Posterior cingulate gyrus (tissue), 11 donors: ENCODE results near the gene ZFP62.
A peak's percentile ranks its signal among the peaks of the same experiment; 100 is the strongest.
"Not testable (repeated sequence)": the region's sequence is repeated elsewhere in the genome, so short reads cannot be mapped to it uniquely, and the experiment has no call there.

ENCODE experiments used
- DNase-seq, 10 donors: peaks; one replicate each; pipeline versions ENCODE4 v3.0.0 to v3.0.0-alpha.2; 2020 to 2021; ENCODE audit warnings: mixed read lengths in 3 of 10
- intact Hi-C: fragments of 100-400 bp; cut with DNase I; formaldehyde crosslinking; loops from one replicate; pipeline ENCODE4 v1.15.1; 2023

The ZFP62 gene

GRCh38 chr5:180860887-180861822, at the start of gene ZFP62:
TSS of gene ZFP62 (minus strand) at chr5:180861276. CDS start at chr5:180861219, 57 bp downstream.
- peak; percentile 76 to 98 (median 86) for DNase-seq
- intact Hi-C loops: loop anchor here (5.0 to 10.0 kb wide), 3 partner anchors 49 to 361 kb away; partner anchors contain the start of gene TRIM41

- no peak for DNase-seq
- intact Hi-C loops: no loop called here
Observed at GRCh38 chr5:180910735-180911134, 49.7 kb upstream of the ZFP62 start.

- intact Hi-C loops: no loop called here
- no peak for DNase-seq
Observed at GRCh38 chr5:180910182-180910581, 49.1 kb upstream of the ZFP62 start.

GRCh38 chr5:180909782-180910181, 48.7 kb upstream of the ZFP62 start:
- intact Hi-C loops: no loop called here
- DNase-seq: no peak

- intact Hi-C loops: no loop called here
- DNase-seq: no peak
Observed at GRCh38 chr5:180908998-180909731, 48.1 kb upstream of the ZFP62 start.

- DNase-seq: no peak
- intact Hi-C loops: no loop called here
Observed at GRCh38 chr5:180908400-180908799, 47.3 kb upstream of the ZFP62 start.

GRCh38 chr5:180901319-180902009, 40.4 kb upstream of the ZFP62 start:
- intact Hi-C loops: no loop called here
- DNase-seq: no peak

- peak in 1 of 10 donors; percentile 52 for DNase-seq
Observed at GRCh38 chr5:180900178-180900577, 39.1 kb upstream of the ZFP62 start.

GRCh38 chr5:180898621-180899246, 37.7 kb upstream of the ZFP62 start, which contains the start of gene BTNL8:
TSS of gene BTNL8 (plus strand) at chr5:180899159. CDS start at chr5:180899311, 152 bp downstream.
- intact Hi-C loops: no loop called here
- no peak for DNase-seq

More at GRCh38 chr5:180900178-180900577, 39.1 kb upstream of the ZFP62 start:
- intact Hi-C loops: no loop called here

GRCh38 chr5:180895330-180895729, 34.3 kb upstream of the ZFP62 start:
- intact Hi-C loops: not testable (repeated sequence)

GRCh38 chr5:180889381-180889780, 28.3 kb upstream of the ZFP62 start:
- no peak for DNase-seq
- intact Hi-C loops: no loop called here

More at GRCh38 chr5:180895330-180895729, 34.3 kb upstream of the ZFP62 start:
- not testable (repeated sequence) for DNase-seq

GRCh38 chr5:180885845-180886529, 24.9 kb upstream of the ZFP62 start:
- intact Hi-C loops, DNase-seq: not testable (repeated sequence)

GRCh38 chr5:180875860-180876426, 14.9 kb upstream of the ZFP62 start:
- intact Hi-C loops: no loop called here
- DNase-seq: no peak

GRCh38 chr5:180874804-180875582, 13.9 kb upstream of the ZFP62 start:
- DNase-seq: no peak
- intact Hi-C loops: no loop called here

- DNase-seq: peak in 2 of 10 donors; percentile 12 to 23
- intact Hi-C loops: no loop called here
Observed at GRCh38 chr5:180873615-180874520, 12.8 kb upstream of the ZFP62 start.

- DNase-seq: no peak
- intact Hi-C loops: no loop called here
Observed at GRCh38 chr5:180872419-180872818, 11.3 kb upstream of the ZFP62 start.
